SK-N-SH treated with all-trans-retinoic acid at 6 μM for 48 hours (cell line): ENCODE results near the gene LAPTM5.

Source experiments
- CSDC2 ChIP-seq: fragments of 250-450 bp; sonication (Bioruptor Pico); IDR thresholded peaks from 2 replicates; pipeline ENCODE4 v1.5.0; 2020; ENCODE audit warnings: mild to moderate bottlenecking, moderate library complexity
- POU6F1 ChIP-seq: fragments of 250-450 bp; sonication (Bioruptor Pico); IDR thresholded peaks from 2 replicates; pipeline ENCODE4 v1.8.0; 2021; ENCODE audit warnings: low read depth, mild to moderate bottlenecking, moderate library complexity, borderline replicate concordance
- PPARA ChIP-seq: fragments of 250-450 bp; sonication (Bioruptor Pico); IDR thresholded peaks from 2 replicates; pipeline ENCODE4 v1.5.0; 2020; ENCODE audit warnings: mild to moderate bottlenecking, borderline replicate concordance
- ZC3H10 ChIP-seq: fragments of 250-450 bp; sonication (Bioruptor Pico); IDR thresholded peaks from 2 replicates; pipeline ENCODE4 v1.5.1; 2021; ENCODE audit warnings: mild to moderate bottlenecking, moderate library complexity
- ZNF8 ChIP-seq: fragments of 450-650 bp; formaldehyde crosslinking; IDR thresholded peaks from 2 replicates; pipeline ENCODE4 v1.5.0; 2020; ENCODE audit warnings: mild to moderate bottlenecking, moderate library complexity
- TF ChIP-seq, protein P1 (sequence below): fragments of 250-450 bp; sonication (Bioruptor Pico); IDR thresholded peaks from 2 replicates; pipeline ENCODE4 v1.5.1; 2021; ENCODE audit warnings: mild to moderate bottlenecking, moderate library complexity
- TF ChIP-seq, protein P2 (sequence below): fragments of 250-450 bp; sonication (Bioruptor Pico); IDR thresholded peaks from 2 replicates; pipeline ENCODE4 v1.8.0; 2020; ENCODE audit warnings: mild to moderate bottlenecking, moderate library complexity, borderline replicate concordance

GRCh38 chr1:30725450-30726095 lies 32.0 kb downstream of the LAPTM5 start:
- TF ChIP-seq CSDC2 (CRISPR knock-in tag) = no peak
- TF ChIP-seq, protein P1, sequence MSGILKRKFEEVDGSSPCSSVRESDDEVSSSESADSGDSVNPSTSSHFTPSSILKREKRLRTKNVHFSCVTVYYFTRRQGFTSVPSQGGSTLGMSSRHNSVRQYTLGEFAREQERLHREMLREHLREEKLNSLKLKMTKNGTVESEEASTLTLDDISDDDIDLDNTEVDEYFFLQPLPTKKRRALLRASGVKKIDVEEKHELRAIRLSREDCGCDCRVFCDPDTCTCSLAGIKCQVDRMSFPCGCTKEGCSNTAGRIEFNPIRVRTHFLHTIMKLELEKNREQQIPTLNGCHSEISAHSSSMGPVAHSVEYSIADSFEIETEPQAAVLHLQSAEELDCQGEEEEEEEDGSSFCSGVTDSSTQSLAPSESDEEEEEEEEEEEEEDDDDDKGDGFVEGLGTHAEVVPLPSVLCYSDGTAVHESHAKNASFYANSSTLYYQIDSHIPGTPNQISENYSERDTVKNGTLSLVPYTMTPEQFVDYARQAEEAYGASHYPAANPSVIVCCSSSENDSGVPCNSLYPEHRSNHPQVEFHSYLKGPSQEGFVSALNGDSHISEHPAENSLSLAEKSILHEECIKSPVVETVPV (CRISPR knock-in tag) = no peak
- TF ChIP-seq ZC3H10 (CRISPR knock-in tag) = no peak
- TF ChIP-seq, protein P2, sequence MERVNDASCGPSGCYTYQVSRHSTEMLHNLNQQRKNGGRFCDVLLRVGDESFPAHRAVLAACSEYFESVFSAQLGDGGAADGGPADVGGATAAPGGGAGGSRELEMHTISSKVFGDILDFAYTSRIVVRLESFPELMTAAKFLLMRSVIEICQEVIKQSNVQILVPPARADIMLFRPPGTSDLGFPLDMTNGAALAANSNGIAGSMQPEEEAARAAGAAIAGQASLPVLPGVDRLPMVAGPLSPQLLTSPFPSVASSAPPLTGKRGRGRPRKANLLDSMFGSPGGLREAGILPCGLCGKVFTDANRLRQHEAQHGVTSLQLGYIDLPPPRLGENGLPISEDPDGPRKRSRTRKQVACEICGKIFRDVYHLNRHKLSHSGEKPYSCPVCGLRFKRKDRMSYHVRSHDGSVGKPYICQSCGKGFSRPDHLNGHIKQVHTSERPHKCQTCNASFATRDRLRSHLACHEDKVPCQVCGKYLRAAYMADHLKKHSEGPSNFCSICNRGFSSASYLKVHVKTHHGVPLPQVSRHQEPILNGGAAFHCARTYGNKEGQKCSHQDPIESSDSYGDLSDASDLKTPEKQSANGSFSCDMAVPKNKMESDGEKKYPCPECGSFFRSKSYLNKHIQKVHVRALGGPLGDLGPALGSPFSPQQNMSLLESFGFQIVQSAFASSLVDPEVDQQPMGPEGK = no peak
- TF ChIP-seq POU6F1 = no peak
- no peak for TF ChIP-seq ZNF8 (CRISPR knock-in tag)
- TF ChIP-seq PPARA (CRISPR knock-in tag) = no peak
